HG03175 (cell line): Measurements from ENCODE around the gene IL15.
"Not testable (repeated sequence)": the region's sequence is repeated elsewhere in the genome, so short reads cannot be mapped to it uniquely, and the experiment has no call there.

Experiments used
- ATAC-seq: cut with Tn5 transposase; IDR thresholded peaks from one replicate; pipeline ENCODE4 v1.9.1; 2021; ENCODE audit warnings: mild to moderate bottlenecking, moderate library complexity; ENCODE audit not compliant: unreplicated experiment

Gene IL15

DNA sequence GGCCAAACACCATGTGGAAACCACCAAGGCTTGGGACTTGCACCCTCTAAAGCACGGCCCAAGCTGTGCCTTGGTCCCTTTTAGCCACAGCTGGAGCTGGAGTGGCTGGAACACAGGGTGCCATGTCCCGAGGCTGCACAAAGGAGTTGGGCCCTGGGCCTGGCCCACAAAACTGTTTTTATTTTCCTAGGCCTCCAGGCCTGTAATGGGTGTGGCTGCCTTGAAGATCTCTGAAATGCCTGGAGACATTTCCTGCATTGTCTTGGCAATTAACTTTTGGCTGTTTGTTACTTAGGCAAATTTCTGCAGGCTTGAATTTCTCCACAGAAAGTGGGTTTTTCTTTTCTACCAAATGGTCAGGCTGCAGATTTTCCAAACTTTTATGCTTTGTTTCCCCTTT, 55.7 kb downstream of the IL15 start:
- no peak for ATAC-seq

DNA sequence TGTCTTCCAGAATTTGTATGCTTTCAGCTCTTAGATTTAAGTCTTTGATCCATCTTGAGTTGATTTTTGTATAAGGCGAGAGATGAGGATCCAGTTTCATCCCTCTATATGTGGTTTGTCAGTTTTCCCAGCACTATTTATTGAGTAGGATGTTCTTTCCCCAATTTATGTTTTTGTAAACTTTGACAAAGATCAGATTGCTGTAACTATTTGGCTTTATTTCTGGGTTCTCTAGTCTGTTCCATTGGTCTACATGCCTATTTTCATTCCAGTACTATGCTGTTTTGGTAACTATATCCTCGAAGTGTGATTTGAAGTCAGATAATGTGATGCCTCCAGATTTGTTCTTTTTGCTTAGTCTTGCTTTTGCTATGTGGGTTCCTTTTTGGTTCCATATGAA, 60.7 kb downstream of the IL15 start:
- no peak for ATAC-seq

DNA sequence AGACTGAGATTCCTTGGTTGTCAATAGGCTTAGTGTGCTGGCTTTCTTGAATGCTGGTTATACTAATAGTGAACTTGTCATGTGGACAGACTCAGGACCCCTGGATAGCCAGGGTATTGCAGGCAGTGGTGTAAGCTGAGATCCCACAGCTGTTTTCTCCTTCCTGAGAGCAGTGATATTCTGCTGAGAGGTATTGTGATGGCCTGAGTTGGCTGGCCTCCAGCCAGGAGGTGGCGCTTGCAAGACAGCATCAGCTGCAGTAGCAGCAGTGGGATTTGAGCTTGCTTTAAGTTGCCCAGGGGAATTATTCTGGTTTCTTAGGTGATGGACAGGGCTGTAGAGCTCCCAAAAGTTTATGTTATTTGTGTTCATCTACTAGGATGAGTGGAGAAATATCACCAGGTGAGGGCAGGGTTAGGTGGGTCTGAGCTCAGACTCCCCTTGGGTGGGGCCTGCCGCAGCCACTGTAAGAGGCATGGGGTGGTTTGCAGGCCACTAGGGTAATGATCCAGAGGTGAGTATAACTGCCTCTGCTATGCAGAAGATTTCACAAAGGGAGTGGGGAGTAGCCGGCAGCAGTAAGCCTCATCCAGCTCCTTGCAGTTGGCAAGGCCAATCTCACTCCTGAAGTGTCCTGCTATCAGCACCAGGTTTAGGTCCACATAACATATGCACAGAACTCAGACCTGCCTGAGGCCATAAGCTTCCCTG, 66.2 kb downstream of the IL15 start:
- ATAC-seq: no peak

DNA sequence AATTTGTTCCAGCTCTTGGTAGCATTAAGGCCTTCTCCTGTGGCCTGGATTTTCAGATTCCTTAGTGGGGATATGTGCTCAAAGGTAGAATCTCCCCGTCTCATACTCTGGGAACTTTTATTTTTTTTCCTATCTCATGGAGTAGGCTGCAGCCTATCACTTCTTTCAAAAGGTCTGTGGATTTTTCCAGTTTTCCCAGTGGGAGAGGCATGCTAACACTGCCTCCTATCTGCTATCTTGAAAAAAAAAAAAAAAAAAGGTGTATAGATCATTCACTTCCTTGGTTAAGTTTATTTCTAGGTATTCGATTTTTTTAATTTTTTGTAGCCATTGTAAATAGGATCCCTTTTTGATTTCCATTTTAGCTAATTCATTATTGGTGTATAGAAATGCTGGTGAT, 67.1 kb downstream of the IL15 start:
- ATAC-seq: no peak

DNA sequence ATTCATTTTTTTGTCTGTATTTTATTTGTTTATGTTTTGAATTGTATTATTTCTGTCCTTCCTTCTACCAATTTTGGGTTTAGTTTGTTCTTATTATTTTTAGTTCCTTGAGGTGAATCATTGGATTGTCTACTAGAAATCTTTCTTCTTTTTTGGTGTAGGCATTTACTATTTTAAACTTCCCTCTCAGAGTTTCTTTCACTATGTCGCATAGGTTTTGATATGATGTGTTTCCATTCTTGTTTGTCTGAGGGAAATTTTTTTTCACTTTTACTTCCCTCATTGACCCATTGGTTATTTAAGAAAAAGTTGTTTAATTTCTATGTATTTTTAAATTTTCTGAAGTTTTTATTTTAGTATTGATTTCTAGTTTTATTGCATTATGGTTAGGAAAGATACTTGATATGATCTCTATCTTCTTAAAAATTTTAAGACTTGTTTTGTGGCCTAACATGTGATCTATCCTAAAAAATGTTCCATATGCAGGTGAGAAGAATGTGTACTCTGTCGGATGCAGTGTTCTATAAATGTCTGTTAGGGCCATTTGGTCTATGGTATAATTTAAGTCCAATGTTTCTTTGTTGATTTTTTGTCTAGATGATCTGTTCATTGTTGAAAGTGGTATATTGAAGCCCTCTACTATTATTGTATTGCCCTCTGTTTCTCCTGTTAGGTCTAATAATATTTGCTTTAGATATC, 68.8 kb downstream of the IL15 start:
- ATAC-seq: peak; percentile 72

DNA sequence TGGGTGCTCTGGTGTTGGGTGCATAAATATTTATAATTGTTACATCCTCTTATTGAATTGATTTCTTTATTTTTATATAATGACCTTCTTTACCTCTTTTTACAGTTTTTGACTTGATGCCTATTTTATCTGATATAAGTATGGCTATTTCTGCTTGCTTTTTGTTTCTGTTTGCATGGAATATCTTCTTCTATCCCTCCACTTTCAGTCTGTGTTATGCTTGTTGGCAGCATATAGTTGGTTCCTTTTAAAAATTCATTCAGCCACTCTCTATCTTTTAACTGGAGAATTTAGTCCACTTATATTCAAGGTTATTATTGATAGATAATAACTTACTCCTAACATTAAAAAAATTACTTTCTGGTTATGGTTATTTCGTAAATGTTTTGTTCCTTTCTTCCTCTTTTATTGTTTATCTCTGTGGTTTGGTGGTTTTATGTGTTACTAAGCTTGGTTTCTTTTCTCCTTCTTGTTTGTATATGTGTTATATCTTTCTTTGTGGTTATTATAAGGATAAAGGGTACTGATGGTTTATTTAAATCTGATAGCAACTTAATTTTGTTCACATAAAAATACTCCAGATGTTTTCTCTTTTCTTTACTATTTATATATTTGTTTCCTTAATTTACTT, 69.5 kb downstream of the IL15 start:
- ATAC-seq: peak; percentile 75

DNA sequence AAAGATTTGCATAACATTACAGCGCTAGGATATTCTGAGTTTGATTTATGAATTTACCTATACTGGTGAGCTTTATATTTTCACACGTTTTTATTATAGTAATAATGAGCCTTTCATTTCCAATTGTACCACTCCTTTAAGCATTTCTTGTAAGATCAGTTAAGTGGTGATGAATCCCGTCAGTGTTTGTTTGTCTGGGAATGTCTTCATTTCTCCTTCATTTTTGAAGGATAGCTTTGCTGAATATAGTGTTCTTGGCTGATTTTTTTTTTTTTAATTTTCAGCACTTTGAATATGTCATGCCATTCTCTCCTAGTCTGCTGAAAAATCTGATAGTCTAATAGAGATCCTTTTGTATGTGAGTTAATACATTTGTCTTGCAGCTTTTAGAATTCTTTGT, 70.1 kb downstream of the IL15 start:
- ATAC-seq: peak; percentile 15

DNA sequence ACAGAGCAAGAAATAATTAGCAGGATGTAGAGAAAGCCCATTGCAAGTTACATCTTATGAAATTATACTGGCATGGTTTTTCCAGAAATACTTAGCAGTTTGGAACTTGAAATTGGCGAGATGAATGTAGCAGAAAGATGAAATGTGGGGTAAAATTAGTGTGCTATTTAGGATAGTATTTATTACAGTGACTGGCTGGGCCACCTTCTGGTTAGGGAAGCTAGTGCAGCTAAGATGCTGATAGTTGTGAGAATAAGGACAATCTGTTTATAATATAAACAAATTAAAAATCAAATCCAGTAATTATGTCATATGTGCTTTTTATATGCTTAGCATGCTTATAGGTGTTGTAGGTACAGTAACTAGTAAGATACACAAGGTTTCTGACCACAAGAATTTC, 74.8 kb downstream of the IL15 start:
- peak; percentile 77 for ATAC-seq

DNA sequence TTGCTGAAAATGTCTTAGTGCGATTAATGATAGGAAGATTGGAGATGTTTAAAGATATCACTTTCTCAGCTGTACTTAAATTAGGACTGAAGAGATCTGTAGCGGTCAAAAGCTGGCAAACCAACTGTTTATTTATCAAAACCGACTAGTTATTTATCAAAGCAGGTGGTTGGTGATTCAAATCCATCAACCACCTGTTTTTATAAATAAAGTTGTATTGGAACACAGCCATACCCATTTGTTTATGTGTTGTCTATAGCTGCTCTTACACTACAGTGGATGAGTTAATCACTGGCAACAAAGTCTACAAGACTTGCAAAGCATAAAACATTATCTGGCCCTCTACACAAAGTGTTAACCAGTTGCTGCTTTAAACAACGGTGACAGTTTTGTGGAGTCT, 76.8 kb downstream of the IL15 start:
- ATAC-seq: no peak

DNA sequence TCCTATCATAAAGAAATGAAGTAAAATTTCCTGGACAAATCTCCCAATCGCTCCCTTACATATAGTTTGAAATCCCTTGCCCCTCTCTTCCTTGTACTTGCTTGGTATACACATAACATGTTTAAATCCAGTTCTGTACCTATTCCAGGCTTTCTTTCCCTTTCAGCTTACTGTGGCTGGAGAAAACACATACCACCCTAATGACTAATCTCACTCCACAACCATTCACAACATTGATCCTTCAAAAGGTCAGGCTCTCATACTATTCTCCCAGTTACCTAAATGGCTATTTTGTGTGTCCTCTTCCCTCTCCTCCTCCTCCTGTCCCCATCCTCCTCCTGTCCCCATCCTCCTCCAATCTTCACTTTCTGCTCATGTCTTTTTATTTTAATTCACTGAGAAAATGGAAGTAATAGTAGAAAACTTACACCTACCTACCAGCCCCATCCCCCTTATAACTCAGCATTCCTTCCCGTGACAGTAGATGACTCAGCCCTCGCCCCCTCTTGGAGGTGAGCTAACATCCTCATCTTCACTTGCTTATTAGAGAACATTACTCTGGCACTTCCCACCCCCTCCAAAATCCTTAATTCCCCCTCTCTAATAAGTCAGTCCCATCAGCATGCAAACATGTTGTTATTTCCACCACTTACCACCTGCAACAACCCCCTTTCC, 77.5 kb downstream of the IL15 start:
- ATAC-seq: no peak

DNA sequence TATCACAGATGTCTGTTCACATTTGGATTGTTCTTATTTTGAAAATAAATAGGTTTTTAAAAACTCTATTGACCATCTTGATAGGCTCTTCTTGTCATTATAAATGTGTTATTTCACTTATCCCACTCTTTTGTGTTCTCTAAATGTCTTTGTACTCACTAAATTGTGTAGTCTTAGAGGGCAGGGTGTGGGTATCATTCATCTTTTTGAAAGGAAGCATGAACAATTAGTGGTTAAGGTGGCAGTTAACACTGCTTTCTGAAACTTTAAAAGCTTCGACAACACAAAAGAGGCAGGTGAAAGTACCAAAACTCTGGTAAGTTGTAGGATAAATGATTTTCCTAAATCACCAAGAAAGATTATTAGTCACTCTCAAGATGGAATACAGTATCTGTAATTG, 83.2 kb downstream of the IL15 start:
- no peak for ATAC-seq

DNA sequence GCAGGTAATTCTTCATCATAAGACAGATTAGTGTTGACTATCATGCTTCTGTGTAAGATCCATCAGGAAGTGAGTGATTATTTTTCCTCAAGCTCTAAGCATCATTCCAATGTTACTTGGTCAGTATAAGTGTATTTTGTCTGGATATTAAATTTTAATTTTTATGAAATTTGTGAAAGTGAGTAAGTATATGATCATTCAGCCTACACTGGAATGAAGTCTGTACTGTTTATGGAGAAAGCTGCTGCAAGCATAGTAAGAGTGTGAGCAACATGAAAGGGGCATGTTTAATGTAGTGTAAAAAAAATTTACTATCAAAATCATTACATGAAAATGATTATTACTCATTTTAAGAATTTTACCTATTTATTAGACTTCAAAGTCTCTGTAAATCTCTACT, 84.8 kb downstream of the IL15 start:
- ATAC-seq: no peak

DNA sequence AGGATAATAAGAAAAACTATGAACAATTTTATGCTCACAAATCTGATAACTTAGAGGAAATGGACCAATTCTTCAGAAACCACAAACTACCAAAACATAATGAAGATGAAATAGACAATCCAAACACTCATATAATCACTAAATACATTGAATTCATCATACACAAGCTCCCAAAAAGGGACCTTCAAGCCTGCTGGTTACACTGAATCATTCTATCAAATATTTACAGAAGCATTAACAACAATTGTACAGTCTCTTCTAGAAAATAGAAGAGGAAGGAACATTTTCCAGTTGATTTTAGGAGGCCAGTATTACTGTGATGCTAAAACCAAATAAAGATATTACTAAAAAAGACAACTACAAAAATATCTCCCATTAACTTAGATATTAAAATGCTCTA, 88.3 kb downstream of the IL15 start:
- no peak for ATAC-seq

DNA sequence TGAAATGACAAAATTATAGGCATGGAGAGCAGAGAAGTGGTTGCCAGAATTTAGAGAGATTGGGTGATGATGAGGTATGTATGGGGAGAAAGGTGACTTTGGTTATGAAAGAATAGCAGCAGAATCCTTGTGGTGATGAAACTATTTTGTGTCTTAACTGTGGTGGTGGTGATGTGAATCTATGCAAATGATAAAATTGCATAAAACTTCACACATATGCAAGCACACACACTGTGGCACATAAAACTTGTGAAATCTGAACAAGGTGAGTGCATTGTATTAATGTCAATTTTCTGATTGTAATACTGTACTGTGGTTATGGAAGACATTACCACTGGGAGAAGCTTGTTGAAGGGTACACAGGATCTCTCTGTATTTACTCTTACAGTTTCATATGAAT, 91.0 kb downstream of the IL15 start:
- no peak for ATAC-seq

DNA sequence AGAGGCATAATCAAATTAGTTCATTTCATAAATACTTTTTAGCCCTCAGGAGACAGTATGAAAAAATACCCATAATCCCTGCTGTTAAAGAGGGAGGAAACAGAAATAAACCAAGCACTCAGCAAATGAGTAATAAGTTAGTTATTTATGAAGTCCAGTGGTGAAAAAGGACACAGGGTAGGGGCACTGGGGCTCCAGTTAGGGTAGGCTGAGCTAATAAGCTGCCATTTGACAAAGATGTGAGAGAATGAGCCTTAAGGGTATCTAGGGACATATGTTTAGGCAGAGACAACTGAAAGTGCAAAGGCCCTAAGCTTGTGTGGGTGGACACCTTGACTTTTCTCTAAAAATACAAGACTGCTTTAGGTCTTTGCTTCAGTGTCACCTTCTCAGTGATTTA, 94.4 kb downstream of the IL15 start:
- ATAC-seq: no peak

DNA sequence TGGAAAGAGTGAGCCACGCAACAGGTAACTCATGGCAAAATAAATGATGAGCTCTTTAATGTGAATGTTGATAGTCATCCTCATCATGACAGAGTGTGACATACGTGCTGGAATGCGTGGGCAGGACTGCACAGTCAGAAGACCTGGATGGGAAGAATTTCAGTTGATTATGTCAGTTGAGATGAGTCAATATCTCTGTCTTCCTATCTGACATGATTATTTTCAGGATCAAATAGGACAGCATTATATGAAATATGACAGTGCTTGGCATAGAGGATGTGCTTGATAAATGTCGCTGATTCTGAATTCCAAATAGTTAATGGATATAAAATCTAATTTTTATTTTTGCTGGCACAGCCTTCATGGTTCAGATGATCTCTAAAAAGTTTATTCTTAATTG, 95.1 kb downstream of the IL15 start:
- no peak for ATAC-seq

DNA sequence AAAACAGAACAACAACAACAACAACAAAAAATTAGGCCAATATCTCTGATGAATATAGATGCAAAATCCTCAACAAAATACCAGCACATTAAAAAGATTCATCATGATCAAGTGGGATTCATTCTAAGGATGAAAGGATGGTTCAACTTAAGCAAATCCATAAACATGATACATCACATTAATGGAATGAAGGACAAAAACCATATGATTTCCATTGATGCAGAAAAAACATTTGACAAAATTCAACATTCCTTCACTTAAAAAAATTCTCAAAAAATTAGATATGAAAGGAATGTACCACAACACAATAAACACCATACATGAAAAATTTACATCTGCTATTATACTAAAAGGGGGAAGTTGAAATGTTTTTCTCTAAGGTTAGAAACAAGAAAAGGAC, 103.3 kb downstream of the IL15 start:
- no peak for ATAC-seq

DNA sequence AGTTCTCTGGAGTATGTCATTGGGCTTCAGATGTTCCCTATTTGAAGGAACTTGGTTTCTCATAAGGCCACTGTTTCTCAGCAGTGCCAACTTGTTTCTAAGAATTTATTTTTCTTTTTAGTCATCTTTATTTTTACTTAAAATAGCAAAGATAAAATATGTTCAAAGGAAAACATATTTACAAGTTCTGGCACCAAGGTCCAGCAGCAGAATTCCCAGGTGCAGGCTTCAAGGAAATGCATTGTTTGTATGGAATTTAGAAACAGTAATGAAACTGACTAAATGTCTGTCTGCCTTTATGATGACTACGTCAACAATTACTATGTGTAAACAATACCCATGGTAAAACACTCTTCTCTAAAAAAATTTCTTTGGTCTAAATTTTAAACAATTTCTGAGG, 109.6 kb downstream of the IL15 start:
- ATAC-seq: no peak

DNA sequence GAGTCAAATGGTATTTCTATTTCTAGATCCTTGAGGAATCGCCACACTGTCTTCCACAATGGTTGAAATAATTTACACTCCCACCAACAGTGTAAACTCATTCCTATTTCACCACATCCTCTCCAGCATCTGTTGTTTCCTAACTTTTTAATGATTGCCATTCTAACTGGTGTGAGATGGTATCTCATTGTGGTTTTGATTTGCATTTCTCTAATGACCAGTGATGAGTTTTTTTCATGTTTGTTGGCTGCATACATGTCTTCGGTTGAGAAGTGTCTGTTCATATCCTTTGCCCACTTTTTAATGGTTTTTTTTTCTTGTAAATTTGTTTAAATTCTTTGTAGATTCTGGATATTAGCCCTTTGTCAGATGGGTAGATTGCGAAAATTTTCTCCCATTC, 115.4 kb downstream of the IL15 start:
- not testable (repeated sequence) for ATAC-seq

DNA sequence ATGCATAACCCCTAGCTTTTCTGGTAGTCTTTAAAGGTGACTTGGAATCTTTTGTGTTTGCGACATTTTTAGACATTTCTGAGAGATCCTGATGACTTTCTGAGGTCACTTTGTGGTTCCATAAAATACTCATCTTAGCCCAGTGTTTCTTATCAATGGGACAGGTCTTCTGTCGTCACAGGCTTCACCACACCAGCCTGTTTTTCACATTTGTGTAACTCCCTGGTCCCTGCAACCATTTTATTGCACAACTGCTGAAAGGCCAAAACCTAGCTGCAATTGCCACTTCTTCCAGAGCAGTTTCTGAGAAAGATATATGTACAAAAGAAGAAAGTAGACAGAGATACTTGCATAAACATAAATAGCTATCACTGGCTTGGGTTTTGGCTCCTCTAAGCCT, 120.9 kb downstream of the IL15 start:
- no peak for ATAC-seq

DNA sequence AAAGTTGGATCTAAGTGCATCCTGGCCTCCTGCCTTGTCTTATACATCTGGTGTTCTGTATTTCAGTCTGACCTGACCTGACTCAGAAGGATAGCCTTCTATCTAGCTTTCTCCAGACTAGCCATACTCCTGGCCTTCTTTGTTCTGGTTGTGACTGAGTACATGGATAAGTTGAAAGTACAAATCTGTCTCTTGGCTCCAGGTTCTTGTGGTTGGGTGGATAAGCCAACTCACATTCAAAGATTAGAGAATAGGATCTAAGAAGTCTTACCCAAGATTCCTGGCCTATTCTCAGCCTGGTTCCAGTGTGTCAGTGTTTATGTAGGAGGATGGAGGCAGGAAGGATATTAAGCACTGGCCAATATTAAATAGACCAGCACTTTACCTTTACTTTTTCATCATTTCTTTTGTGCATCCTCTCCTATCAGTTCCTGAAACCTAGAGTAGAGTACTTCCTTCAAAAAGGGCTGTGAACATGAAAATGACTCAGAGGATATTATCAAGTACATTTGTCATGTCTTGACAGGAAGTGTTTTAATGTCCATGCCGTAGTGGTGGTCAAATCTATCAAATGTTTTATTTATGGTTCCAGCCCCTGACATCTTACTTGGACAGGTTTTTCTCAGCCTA, 123.5 kb downstream of the IL15 start:
- no peak for ATAC-seq
